Astrocyte (in vitro differentiated cells and primary cell): ENCODE results near the gene FAM124B. TPM values are rescaled to one million over a fixed set of nuclear protein-coding genes. Genes with fewer than 3 reads are reported as not detected.

Experiments used
- DNase-seq: peaks from one replicate; pipeline ENCODE4 v3.0.0-alpha.2; 2010; ENCODE audit warnings: low read depth
- FAIRE-seq: peaks from 2 replicates; lab custom pipeline; 2011; peaks lifted over from hg19 to GRCh38; lab: Jason Lieb, UNC
- H2AFZ ChIP-seq: 2 replicates; pipeline ENCODE4 v1.6.0; 2012; ENCODE audit warnings: low read depth, low read length, inconsistent platforms
- H3K27ac ChIP-seq: 2 replicates; pipeline ENCODE4 v1.5.1; 2011; ENCODE audit warnings: low read depth, low read length, inconsistent platforms
- H3K27me3 ChIP-seq: 2 replicates; pipeline ENCODE4 v1.6.0; 2011; ENCODE audit warnings: low read length, inconsistent platforms; ENCODE audit not compliant: insufficient read depth
- H3K36me3 ChIP-seq: 2 replicates; pipeline ENCODE4 v1.5.1; 2011; ENCODE audit warnings: low read length, inconsistent platforms; ENCODE audit not compliant: insufficient read depth
- H3K4me1 ChIP-seq: 2 replicates; pipeline ENCODE4 v1.5.1; 2011; ENCODE audit warnings: low read length, inconsistent platforms; ENCODE audit not compliant: insufficient read depth
- H3K4me2 ChIP-seq: 2 replicates; pipeline ENCODE4 v1.6.0; 2012; ENCODE audit warnings: low read length, inconsistent platforms
- H3K4me3 ChIP-seq: 2 replicates; pipeline ENCODE4 v1.5.1; 2011; ENCODE audit warnings: low read depth, mild to moderate bottlenecking, low read length, inconsistent platforms; ENCODE audit not compliant: insufficient read depth
- H3K79me2 ChIP-seq: 2 replicates; pipeline ENCODE4 v1.6.0; 2012; ENCODE audit warnings: mild to moderate bottlenecking, low read length, inconsistent platforms; ENCODE audit not compliant: insufficient read depth
- H3K9ac ChIP-seq: 2 replicates; pipeline ENCODE4 v1.6.0; 2012; ENCODE audit warnings: mild to moderate bottlenecking, low read length, inconsistent platforms
- H3K9me3 ChIP-seq: 2 replicates; pipeline ENCODE4 v1.5.1; 2012; ENCODE audit warnings: low read depth, mild to moderate bottlenecking, low read length, inconsistent platforms; ENCODE audit not compliant: insufficient read depth
- H4K20me1 ChIP-seq: 2 replicates; pipeline ENCODE4 v1.6.0; 2012; ENCODE audit warnings: low read length, inconsistent platforms; ENCODE audit not compliant: insufficient read depth
- H3K27ac Mint-ChIP-seq: one replicate; pipeline ENCODE4 v1.8.0; 2021; ENCODE audit warnings: mild to moderate bottlenecking, mixed read lengths; ENCODE audit not compliant: unreplicated experiment
- H3K27me3 Mint-ChIP-seq: one replicate; pipeline ENCODE4 v1.8.0; 2021; ENCODE audit warnings: low read depth, mixed read lengths; ENCODE audit not compliant: unreplicated experiment
- H3K36me3 Mint-ChIP-seq: one replicate; pipeline ENCODE4 v1.8.0; 2021; ENCODE audit warnings: low read depth, mixed read lengths; ENCODE audit not compliant: unreplicated experiment
- H3K4me1 Mint-ChIP-seq: one replicate; pipeline ENCODE4 v1.8.0; 2021; ENCODE audit warnings: low read depth, mixed read lengths; ENCODE audit not compliant: unreplicated experiment
- H3K4me3 Mint-ChIP-seq: one replicate; pipeline ENCODE4 v1.8.0; 2021; ENCODE audit warnings: mild to moderate bottlenecking, moderate library complexity, mixed read lengths; ENCODE audit not compliant: unreplicated experiment
- H3K9me3 Mint-ChIP-seq: one replicate; pipeline ENCODE4 v1.8.0; 2021; ENCODE audit warnings: mild to moderate bottlenecking, mixed read lengths; ENCODE audit not compliant: unreplicated experiment
- EZH2 ChIP-seq: IDR thresholded peaks from 2 replicates; pipeline ENCODE4 v1.6.1; 2012; ENCODE audit warnings: mild to moderate bottlenecking, low read length, inconsistent platforms; ENCODE audit not compliant: insufficient read depth
- total RNA-seq: library from RNA; stranded (reverse); gene quantifications from 2 replicates; pipeline ENCODE4 v1.2.1, GENCODE V29; 2021
- TF ChIP-seq, protein P1 (sequence below): IDR thresholded peaks from 2 replicates; pipeline ENCODE4 v1.5.1; 2011; ENCODE audit warnings: low read depth, mild to moderate bottlenecking, inconsistent platforms, low read length, moderate library complexity; ENCODE audit not compliant: insufficient read depth

The FAM124B gene
- total RNA-seq, 1 donor from 2014 or later: not detected

DNA sequence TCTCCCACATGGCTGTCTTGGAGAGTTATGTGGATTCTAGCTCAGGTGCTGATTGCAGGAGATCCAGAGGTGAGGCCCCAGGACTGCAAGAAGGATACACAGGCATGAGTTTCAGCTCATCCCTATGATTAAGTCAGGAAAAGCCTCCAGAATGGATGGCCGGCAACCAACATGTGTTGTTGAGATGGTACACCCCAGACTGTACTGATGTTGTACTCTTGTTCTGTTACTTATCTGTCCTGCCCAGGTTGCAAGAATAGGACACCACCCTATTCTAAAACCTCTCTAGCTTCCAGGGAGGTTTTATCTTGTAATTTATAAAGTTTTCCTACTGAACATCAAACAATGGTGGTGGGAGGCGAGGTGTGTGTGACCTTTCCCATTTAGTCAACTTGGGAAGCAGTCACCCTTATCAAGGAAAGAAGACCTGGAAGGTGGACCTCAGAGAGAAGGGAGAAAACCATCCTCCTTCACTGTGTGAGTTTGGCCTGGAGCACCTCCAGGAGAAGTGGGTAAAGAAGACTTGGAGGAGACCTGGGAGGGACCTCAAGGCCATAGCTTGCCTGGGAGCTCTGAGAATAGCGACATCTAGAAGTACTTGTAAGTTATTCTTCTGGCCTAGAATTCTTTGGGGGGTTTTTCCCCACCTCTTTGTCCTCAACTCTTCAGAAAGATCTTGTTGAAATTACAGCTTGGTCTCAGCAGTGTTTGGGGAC, 8.6 kb downstream of the FAM124B start:
- Histone ChIP-seq H3K36me3 (no peaks in the 10 kb centered on the region), H3K4me1 (no peaks in the 10 kb centered on the region), H3K27ac (no peak overlapping the region), H3K9ac (no peak overlapping the region), H3K4me3 (no peak overlapping the region), H4K20me1 (no peaks in the 10 kb centered on the region), H3K79me2 (no peaks in the 10 kb centered on the region), H3K9me3 (no peaks in the 10 kb centered on the region), H2AFZ (no peak overlapping the region), H3K4me2 (no peak overlapping the region), H3K27me3 (peaks cover 3% of the 10 kb centered on the region)
- DNase-seq (no peak), FAIRE-seq (no peak)
- Mint-ChIP-seq H3K4me3 (no peak overlapping the region), H3K36me3 (peaks cover 3% of the 10 kb centered on the region), H3K27ac (no peak overlapping the region), H3K4me1 (peaks cover 3% of the 10 kb centered on the region), H3K27me3 (peaks cover 46% of the 10 kb centered on the region), H3K9me3 (peaks cover 14% of the 10 kb centered on the region)
- TF ChIP-seq EZH2: no peak
- TF ChIP-seq, protein P1, sequence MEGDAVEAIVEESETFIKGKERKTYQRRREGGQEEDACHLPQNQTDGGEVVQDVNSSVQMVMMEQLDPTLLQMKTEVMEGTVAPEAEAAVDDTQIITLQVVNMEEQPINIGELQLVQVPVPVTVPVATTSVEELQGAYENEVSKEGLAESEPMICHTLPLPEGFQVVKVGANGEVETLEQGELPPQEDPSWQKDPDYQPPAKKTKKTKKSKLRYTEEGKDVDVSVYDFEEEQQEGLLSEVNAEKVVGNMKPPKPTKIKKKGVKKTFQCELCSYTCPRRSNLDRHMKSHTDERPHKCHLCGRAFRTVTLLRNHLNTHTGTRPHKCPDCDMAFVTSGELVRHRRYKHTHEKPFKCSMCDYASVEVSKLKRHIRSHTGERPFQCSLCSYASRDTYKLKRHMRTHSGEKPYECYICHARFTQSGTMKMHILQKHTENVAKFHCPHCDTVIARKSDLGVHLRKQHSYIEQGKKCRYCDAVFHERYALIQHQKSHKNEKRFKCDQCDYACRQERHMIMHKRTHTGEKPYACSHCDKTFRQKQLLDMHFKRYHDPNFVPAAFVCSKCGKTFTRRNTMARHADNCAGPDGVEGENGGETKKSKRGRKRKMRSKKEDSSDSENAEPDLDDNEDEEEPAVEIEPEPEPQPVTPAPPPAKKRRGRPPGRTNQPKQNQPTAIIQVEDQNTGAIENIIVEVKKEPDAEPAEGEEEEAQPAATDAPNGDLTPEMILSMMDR: no peak

DNA sequence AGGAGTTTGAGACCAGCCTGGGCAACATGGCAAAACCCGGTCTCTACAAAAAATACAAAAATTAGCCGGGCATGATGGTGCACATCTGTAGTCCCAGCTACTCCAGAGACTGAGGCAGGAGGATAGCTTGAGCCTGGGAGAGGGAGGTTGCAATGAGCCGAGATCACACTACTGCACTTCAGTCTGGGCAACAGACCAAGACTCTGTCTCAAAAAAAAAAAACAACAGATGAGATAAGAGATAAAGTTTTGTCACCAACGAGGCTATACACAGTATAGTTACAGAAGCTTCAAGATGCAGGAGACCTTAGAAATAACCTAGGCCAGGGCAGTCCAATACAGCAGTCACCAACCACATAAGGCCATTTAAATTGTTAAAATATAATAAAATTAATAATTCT, 9.4 kb downstream of the FAM124B start:
- DNase-seq (no peak), FAIRE-seq (no peak)
- TF ChIP-seq, protein P1: no peak
- no peak for TF ChIP-seq EZH2
- Histone ChIP-seq H3K27me3 (peaks cover 3% of the 10 kb centered on the region), H4K20me1 (no peaks in the 10 kb centered on the region), H3K27ac (no peak overlapping the region), H3K9ac (no peak overlapping the region), H3K4me3 (no peak overlapping the region), H3K4me1 (no peaks in the 10 kb centered on the region), H3K9me3 (no peaks in the 10 kb centered on the region), H3K36me3 (no peaks in the 10 kb centered on the region), H3K79me2 (no peaks in the 10 kb centered on the region), H2AFZ (no peak overlapping the region), H3K4me2 (no peak overlapping the region)
- Mint-ChIP-seq H3K9me3 (peaks cover 13% of the 10 kb centered on the region), H3K4me3 (no peak overlapping the region), H3K27me3 (peaks cover 44% of the 10 kb centered on the region), H3K36me3 (peaks cover 3% of the 10 kb centered on the region), H3K4me1 (peaks cover 3% of the 10 kb centered on the region), H3K27ac (no peak overlapping the region)

DNA sequence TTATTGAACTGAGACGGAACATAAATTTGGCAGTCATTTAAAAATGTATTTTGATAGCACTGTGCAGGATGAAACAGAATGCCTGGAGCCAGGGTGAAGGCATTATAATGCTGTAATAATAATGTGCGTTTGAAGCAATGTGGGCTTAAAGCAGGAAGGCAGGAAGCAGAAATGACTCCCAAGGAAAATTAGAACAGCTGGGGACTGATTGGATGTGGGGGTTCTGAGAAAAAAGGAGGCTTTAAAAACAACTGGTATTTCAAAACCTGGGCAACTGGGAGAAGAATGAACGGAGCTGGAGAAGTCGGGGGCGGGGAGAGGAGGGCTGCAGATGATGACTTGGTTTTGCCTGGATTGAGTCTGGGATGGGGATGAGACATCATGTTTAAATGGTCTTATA, 12.6 kb downstream of the FAM124B start:
- H3K4me2 ChIP-seq: no peak overlapping the region
- Mint-ChIP-seq H3K4me1 (no peaks in the 10 kb centered on the region), H3K9me3 (peaks cover 3% of the 10 kb centered on the region), H3K36me3 (no peaks in the 10 kb centered on the region), H3K27me3 (peaks cover 20% of the 10 kb centered on the region), H3K4me3 (no peak overlapping the region), H3K27ac (no peak overlapping the region)
- no peaks in the 10 kb centered on the region for H3K36me3 ChIP-seq
- no peaks in the 10 kb centered on the region for H3K4me1 ChIP-seq
- H3K9me3 ChIP-seq: no peaks in the 10 kb centered on the region
- TF ChIP-seq EZH2: no peak
- TF ChIP-seq, protein P1: no peak
- H3K27me3 ChIP-seq: no peaks in the 10 kb centered on the region
- H3K27ac ChIP-seq: no peak overlapping the region
- H2AFZ ChIP-seq: no peak overlapping the region
- DNase-seq: no peak
- H3K9ac ChIP-seq: no peak overlapping the region
- H3K4me3 ChIP-seq: no peak overlapping the region
- H3K79me2 ChIP-seq: no peaks in the 10 kb centered on the region
- no peaks in the 10 kb centered on the region for H4K20me1 ChIP-seq
- no peak for FAIRE-seq
